OCI-LY3 (cell line): ENCODE measurements around the gene SAMD4B.

Source experiments
- H2AFZ ChIP-seq: fragments of 200-600, 300-600 bp; shearing (Covaris generic); 2 replicates; pipeline ENCODE4 v1.6.0; 2014; ENCODE audit warnings: antibody characterized with exemption, low read depth, low read length
- H3K27ac ChIP-seq: fragments of 200-600, 300-600 bp; sonication (generic); 2 replicates; pipeline ENCODE4 v1.5.1; 2014; ENCODE audit warnings: mild to moderate bottlenecking, low read length, moderate library complexity, mixed read lengths
- H3K27me3 ChIP-seq: fragments of 200-600, 300-600 bp; sonication (generic); 2 replicates; pipeline ENCODE4 v1.6.1; 2014; ENCODE audit warnings: low read depth, low read length, mixed read lengths
- H3K36me3 ChIP-seq: fragments of 200-600, 300-600 bp; sonication (generic); replicated peaks from 2 replicates; pipeline ENCODE3; 2014; ENCODE audit warnings: low read depth, low read length, mixed read lengths
- H3K4me1 ChIP-seq: fragments of 300-600, 200-600 bp; sonication (generic); 2 replicates; pipeline ENCODE4 v1.6.1; 2014; ENCODE audit warnings: low read length, mixed read lengths
- H3K4me2 ChIP-seq: fragments of 200-600, 300-600 bp; sonication (generic); 2 replicates; pipeline ENCODE4 v1.6.1; 2014; ENCODE audit warnings: low read length, mixed read lengths
- H3K4me3 ChIP-seq: fragments of 300-600, 200-600 bp; sonication (generic); 2 replicates; pipeline ENCODE4 v1.5.1; 2014; ENCODE audit warnings: antibody characterized with exemption, mild to moderate bottlenecking, low read length, moderate library complexity
- H3K79me2 ChIP-seq: fragments of 300-600, 200-600 bp; shearing (Covaris generic); 2 replicates; pipeline ENCODE4 v1.6.1; 2014; ENCODE audit warnings: mild to moderate bottlenecking, low read length, mixed read lengths
- H3K9ac ChIP-seq: fragments of 300-600, 200-600 bp; shearing (Covaris generic); 2 replicates; pipeline ENCODE4 v1.6.0; 2014; ENCODE audit warnings: mild to moderate bottlenecking, low read length, moderate library complexity
- H3K9me3 ChIP-seq: fragments of 200-600, 300-600 bp; shearing (Covaris generic); 2 replicates; pipeline ENCODE4 v1.6.1; 2014; ENCODE audit warnings: low read length, mixed read lengths; ENCODE audit not compliant: insufficient read depth
- H4K20me1 ChIP-seq: fragments of 200-600, 300-600 bp; sonication (generic); 2 replicates; pipeline ENCODE4 v1.6.1; 2016; ENCODE audit warnings: low read length, mixed read lengths; ENCODE audit not compliant: insufficient read depth
- EZH2phosphoT487 ChIP-seq: fragments of 200-600 bp; shearing (Covaris generic); IDR thresholded peaks from 2 replicates; pipeline ENCODE4 v1.6.1; 2018; ENCODE audit warnings: antibody characterized with exemption, mixed run types, low read depth
- TF ChIP-seq, protein P1 (sequence below): fragments of 200-600, 300-600 bp; sonication (generic); IDR thresholded peaks from 2 replicates; pipeline ENCODE4 v1.5.1; 2014; ENCODE audit warnings: antibody characterized with exemption, low read length, low read depth

Gene SAMD4B, protein sequence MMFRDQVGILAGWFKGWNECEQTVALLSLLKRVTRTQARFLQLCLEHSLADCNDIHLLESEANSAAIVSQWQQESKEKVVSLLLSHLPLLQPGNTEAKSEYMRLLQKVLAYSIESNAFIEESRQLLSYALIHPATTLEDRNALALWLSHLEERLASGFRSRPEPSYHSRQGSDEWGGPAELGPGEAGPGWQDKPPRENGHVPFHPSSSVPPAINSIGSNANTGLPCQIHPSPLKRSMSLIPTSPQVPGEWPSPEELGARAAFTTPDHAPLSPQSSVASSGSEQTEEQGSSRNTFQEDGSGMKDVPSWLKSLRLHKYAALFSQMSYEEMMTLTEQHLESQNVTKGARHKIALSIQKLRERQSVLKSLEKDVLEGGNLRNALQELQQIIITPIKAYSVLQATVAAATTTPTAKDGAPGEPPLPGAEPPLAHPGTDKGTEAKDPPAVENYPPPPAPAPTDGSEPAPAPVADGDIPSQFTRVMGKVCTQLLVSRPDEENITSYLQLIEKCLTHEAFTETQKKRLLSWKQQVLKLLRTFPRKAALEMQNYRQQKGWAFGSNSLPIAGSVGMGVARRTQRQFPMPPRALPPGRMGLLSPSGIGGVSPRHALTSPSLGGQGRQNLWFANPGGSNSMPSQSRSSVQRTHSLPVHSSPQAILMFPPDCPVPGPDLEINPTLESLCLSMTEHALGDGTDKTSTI

DNA sequence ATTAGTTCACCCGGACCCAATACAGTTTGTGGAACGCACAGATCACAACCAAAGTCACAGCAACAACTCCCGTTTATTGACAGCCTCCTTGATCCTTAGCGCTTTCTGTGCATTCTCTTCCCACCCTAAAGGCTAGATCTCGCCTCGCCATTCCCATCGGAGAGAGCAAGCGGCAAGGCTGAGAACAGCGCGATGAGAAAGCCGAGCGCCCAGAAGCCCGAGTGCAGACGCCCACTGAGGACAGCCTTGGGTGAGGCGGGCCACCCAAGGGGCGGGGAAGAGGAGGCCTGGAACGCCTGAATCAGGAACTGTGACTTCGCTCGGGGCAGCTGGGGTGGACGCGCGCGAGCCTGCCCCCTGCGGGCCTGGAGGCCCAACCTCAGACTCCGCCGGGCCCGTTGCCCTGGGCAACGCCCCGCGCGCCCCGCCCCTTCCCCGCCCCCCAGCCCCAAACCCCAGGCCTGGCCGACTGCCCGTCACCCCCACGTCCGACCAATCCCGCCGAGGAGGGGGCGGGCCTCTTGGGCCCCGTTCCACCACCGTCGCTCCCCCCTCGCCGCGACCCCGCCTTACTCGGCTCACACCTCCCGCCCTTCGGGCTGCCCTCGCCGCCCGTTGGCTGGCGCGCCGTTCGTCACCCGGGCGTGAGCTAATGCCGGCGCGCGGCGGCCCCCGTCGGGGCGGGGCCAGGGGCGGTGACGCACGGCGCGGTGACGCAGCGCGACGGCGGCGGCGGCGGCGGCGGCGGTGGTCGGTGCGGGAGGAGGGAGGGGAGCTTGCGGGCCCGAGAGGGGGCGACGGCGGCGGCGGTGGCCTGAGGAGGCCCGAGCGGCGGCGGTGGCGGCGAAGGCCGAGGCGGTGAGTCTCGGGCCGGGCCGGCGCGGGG is at the start of gene SAMD4B:
Gene SAMD4B (plus strand): TSS at position 703 of the 886 bp plus-strand sequence. CDS start 14,473 bp downstream, outside the sequence.
- Histone ChIP-seq H3K4me1 (peaks cover 28% of the 10 kb centered on the region), H4K20me1 (peaks cover 21% of the 10 kb centered on the region), H3K36me3 (peaks cover 14% of the 10 kb centered on the region), H3K4me2 (peak within 1 kb of the TSS; percentile 99), H2AFZ (peak within 1 kb of the TSS; percentile 67), H3K4me3 (peak within 1 kb of the TSS; percentile 93), H3K9me3 (no peaks in the 10 kb centered on the region), H3K27me3 (no peaks in the 10 kb centered on the region), H3K27ac (peak within 1 kb of the TSS; percentile 51), H3K79me2 (peaks cover 46% of the 10 kb centered on the region), H3K9ac (peak within 1 kb of the TSS; percentile 90)
- TF ChIP-seq, protein P1, sequence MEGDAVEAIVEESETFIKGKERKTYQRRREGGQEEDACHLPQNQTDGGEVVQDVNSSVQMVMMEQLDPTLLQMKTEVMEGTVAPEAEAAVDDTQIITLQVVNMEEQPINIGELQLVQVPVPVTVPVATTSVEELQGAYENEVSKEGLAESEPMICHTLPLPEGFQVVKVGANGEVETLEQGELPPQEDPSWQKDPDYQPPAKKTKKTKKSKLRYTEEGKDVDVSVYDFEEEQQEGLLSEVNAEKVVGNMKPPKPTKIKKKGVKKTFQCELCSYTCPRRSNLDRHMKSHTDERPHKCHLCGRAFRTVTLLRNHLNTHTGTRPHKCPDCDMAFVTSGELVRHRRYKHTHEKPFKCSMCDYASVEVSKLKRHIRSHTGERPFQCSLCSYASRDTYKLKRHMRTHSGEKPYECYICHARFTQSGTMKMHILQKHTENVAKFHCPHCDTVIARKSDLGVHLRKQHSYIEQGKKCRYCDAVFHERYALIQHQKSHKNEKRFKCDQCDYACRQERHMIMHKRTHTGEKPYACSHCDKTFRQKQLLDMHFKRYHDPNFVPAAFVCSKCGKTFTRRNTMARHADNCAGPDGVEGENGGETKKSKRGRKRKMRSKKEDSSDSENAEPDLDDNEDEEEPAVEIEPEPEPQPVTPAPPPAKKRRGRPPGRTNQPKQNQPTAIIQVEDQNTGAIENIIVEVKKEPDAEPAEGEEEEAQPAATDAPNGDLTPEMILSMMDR = peak; percentile 50
- TF ChIP-seq EZH2phosphoT487 = no peak

DNA sequence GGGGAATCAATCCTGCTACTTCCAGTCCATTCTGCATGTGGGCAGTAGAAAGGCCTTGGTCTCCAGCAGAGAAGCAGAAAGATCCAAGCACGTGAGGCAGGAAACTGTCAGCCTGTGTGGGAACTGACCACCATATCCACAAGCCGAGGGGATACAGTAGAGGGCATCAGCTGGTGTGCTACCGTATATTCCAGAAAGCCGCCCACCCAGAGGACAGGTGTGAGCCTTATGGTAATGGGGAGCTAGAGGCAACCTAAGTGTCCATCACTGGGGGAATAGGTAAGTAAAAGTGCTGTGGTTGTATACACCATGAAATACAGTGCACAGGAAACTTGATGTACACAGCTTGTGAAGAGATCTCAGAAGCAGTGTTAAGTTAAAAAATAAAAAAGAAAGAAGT is 48.8 kb upstream of the SAMD4B start:
- H3K9ac ChIP-seq = no peak overlapping the region
- no peak overlapping the region for H3K4me3 ChIP-seq
- H3K27me3 ChIP-seq = no peaks in the 10 kb centered on the region
- no peak overlapping the region for H2AFZ ChIP-seq
- H3K36me3 ChIP-seq = peaks cover 4% of the 10 kb centered on the region
- H3K79me2 ChIP-seq = no peaks in the 10 kb centered on the region
- H3K9me3 ChIP-seq = peaks cover 18% of the 10 kb centered on the region
- H3K4me1 ChIP-seq = peaks cover 10% of the 10 kb centered on the region
- H4K20me1 ChIP-seq = no peaks in the 10 kb centered on the region
- no peak overlapping the region for H3K4me2 ChIP-seq
- no peak for TF ChIP-seq EZH2phosphoT487
- TF ChIP-seq, protein P1 = no peak
- no peak overlapping the region for H3K27ac ChIP-seq

DNA sequence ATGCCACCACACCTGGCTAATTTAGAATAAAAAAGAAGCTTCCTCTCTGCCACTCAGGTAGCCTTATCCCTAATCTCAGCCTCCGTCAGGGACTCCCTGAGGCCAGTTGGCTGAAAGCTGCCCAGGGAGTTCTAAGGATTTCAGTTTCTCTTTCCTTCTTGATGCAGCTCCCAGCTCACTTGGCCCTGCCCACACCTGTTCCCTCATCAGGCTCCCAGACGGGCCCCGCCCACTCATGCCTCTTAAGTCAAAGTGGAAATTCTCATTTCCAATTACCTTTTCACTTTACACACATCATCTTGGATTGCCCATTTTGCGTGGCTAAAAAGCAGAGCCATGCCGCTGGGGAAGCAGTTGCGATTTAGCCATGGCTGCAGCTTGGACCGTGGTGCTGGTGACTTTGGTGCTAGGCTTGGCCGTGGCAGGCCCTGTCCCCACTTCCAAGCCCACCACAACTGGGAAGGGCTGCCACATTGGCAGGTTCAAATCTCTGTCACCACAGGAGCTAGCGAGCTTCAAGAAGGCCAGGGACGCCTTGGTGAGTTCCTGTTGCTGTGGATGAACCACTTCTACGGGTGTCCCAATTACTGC is 46.1 kb upstream of the SAMD4B start, which contains the start of gene IFNL1:
Gene IFNL1 (plus strand): TSS at position 353 of the 591 bp plus-strand sequence. CDS start 15 bp downstream, at position 368.
- Histone ChIP-seq H3K9ac (no peak within 1 kb of the TSS), H3K4me1 (peaks cover 10% of the 10 kb centered on the region), H2AFZ (no peak within 1 kb of the TSS), H3K36me3 (peaks cover under 1% of the 10 kb centered on the region), H3K4me3 (no peak within 1 kb of the TSS), H3K27ac (no peak within 1 kb of the TSS), H4K20me1 (no peaks in the 10 kb centered on the region), H3K9me3 (peaks cover 4% of the 10 kb centered on the region), H3K4me2 (no peak within 1 kb of the TSS), H3K79me2 (no peaks in the 10 kb centered on the region), H3K27me3 (no peaks in the 10 kb centered on the region)
- no peak for TF ChIP-seq EZH2phosphoT487
- TF ChIP-seq, protein P1 = no peak
